Spinal cord (tissue), 10 donors: ENCODE measurements around the gene ZNF823. TPM values are rescaled to one million over a fixed set of nuclear protein-coding genes. Genes with fewer than 3 reads are reported as not detected.

ENCODE experiments used
- DNase-seq, 6 donors: peaks; one replicate each; pipeline versions ENCODE4 v3.0.0 to v3.0.0-alpha.2; 2013 to 2015; ENCODE audit warnings: low spot score in 6 of 6, low read depth in 4 of 6
- H3K27ac ChIP-seq: one replicate; pipeline ENCODE4 v1.5.1; 2013; ENCODE audit warnings: low read depth, low read length, control low read depth
- H3K27me3 ChIP-seq: one replicate; pipeline ENCODE4 v1.6.1; 2013; ENCODE audit warnings: low read length; ENCODE audit not compliant: control insufficient read depth, insufficient read depth
- H3K36me3 ChIP-seq: one replicate; pipeline ENCODE4 v1.6.1; 2013; ENCODE audit warnings: low read length; ENCODE audit not compliant: control insufficient read depth, insufficient read depth
- H3K4me1 ChIP-seq: one replicate; pipeline ENCODE4 v1.6.1; 2013; ENCODE audit warnings: low read length; ENCODE audit not compliant: control insufficient read depth, insufficient read depth
- H3K4me3 ChIP-seq: one replicate; pipeline ENCODE4 v1.5.1; 2013; ENCODE audit warnings: low read depth, low read length, control low read depth
- H3K9me3 ChIP-seq: one replicate; pipeline ENCODE4 v1.6.1; 2013; ENCODE audit warnings: low read length; ENCODE audit not compliant: control insufficient read depth, insufficient read depth
- WGBS: methylation state at CpG from one replicate; pipeline ENCODE4 v1.1.5; 2013; ENCODE audit warnings: missing lambda C conversion rate; ENCODE audit not compliant: insufficient coverage; 5-methylcytosine and 5-hydroxymethylcytosine counted together
- polyA plus RNA-seq, 2 donors: library from polyadenylated mRNA; unstranded; fragments of 120-200 nt; gene quantifications; one replicate each; pipeline ENCODE4 v1.2.1, GENCODE V29; 2013; ENCODE audit not compliant: insufficient read length in 2 of 2
- total RNA-seq, 2 donors: library from RNA; depleted of rRNA in 1 of 2; stranded (reverse); fragments of 120-200 nt in 1 of 2; fragments of >200 nt in 1 of 2; gene quantifications; one replicate each; pipeline versions ENCODE4 v1.2.3 to v1.2.4, GENCODE V29; 2013 to 2014
- donor health status: healthy.

ZNF823 gene
- total and polyA plus RNA-seq, 4 donors, result 4.8 to 26.1 (median 10.7) TPM

GRCh38 chr19:11747277-11747676, 8.5 kb upstream of the ZNF823 start:
- H3K4me1 ChIP-seq, result no peaks in the 10 kb centered on the region
- H3K9me3 ChIP-seq, result peaks cover 4% of the 10 kb centered on the region
- no peak overlapping the region for H3K27ac ChIP-seq
- H3K36me3 ChIP-seq, result no peaks in the 10 kb centered on the region
- DNase-seq, result no peak
- H3K27me3 ChIP-seq, result no peaks in the 10 kb centered on the region
- WGBS, result no CpG with 5 or more reads among the region's 1 CpG
- H3K4me3 ChIP-seq, result no peak overlapping the region

GRCh38 chr19:11745869-11746268, 7.1 kb upstream of the ZNF823 start:
- DNase-seq, result no peak
- Histone ChIP-seq H3K27me3 (no peaks in the 10 kb centered on the region), H3K27ac (no peak overlapping the region), H3K36me3 (no peaks in the 10 kb centered on the region), H3K4me1 (no peaks in the 10 kb centered on the region), H3K9me3 (peaks cover 4% of the 10 kb centered on the region), H3K4me3 (no peak overlapping the region)

GRCh38 chr19:11737964-11738745, 591 bp downstream of the ZNF823 start:
- DNase-seq, result peak in 4 of 6 donors; percentile 2 to 52 (median 15)
- peak overlapping the region; percentile 95 for H3K27ac ChIP-seq
- H3K27me3 ChIP-seq, result no peaks in the 10 kb centered on the region
- peak overlapping the region; percentile 84 for H3K4me3 ChIP-seq
- H3K36me3 ChIP-seq, result no peaks in the 10 kb centered on the region
- H3K4me1 ChIP-seq, result peaks cover 21% of the 10 kb centered on the region
- WGBS, result 0% methylated on average over 52 of the region's 52 CpGs
- H3K9me3 ChIP-seq, result no peaks in the 10 kb centered on the region

GRCh38 chr19:11736696-11737095, 2.0 kb downstream of the ZNF823 start:
- DNase-seq, result peak in 2 of 6 donors; percentile 4 to 19
- peaks cover 21% of the 10 kb centered on the region for H3K4me1 ChIP-seq

GRCh38 chr19:11735375-11735774, 3.4 kb downstream of the ZNF823 start:
- no peak for DNase-seq
- Histone ChIP-seq H3K27ac (no peak overlapping the region), H3K4me1 (peaks cover 21% of the 10 kb centered on the region), H3K4me3 (no peak overlapping the region), H3K27me3 (no peaks in the 10 kb centered on the region), H3K36me3 (peaks cover 4% of the 10 kb centered on the region), H3K9me3 (no peaks in the 10 kb centered on the region)
- WGBS, result no CpG with 5 or more reads among the region's 1 CpG

More at GRCh38 chr19:11736696-11737095, 2.0 kb downstream of the ZNF823 start:
- Histone ChIP-seq H3K27me3 (no peaks in the 10 kb centered on the region), H3K27ac (no peak overlapping the region), H3K9me3 (no peaks in the 10 kb centered on the region), H3K36me3 (no peaks in the 10 kb centered on the region), H3K4me3 (no peak overlapping the region)
- 0% methylated on average over 1 of the region's 2 CpGs for WGBS

- H3K9me3 ChIP-seq, result no peaks in the 10 kb centered on the region
- 100% methylated on average over 2 of the region's 4 CpGs for WGBS
- no peak for DNase-seq
- no peaks in the 10 kb centered on the region for H3K4me1 ChIP-seq
- H3K4me3 ChIP-seq, result no peak overlapping the region
- H3K36me3 ChIP-seq, result peaks cover 4% of the 10 kb centered on the region
- no peaks in the 10 kb centered on the region for H3K27me3 ChIP-seq
- H3K27ac ChIP-seq, result no peak overlapping the region
Measured at GRCh38 chr19:11729586-11729985, 9.2 kb downstream of the ZNF823 start.

- Histone ChIP-seq H3K4me3 (no peak overlapping the region), H3K9me3 (peaks cover 12% of the 10 kb centered on the region), H3K27ac (no peak overlapping the region), H3K36me3 (peaks cover 9% of the 10 kb centered on the region), H3K4me1 (no peaks in the 10 kb centered on the region), H3K27me3 (no peaks in the 10 kb centered on the region)
- no peak for DNase-seq
- 100% methylated on average over 4 of the region's 10 CpGs for WGBS
Measured at GRCh38 chr19:11722414-11722813, 16.3 kb downstream of the ZNF823 start.

GRCh38 chr19:11721681-11722080, 17.1 kb downstream of the ZNF823 start:
- WGBS, result no CpG with 5 or more reads among the region's 5 CpGs
- H3K36me3 ChIP-seq, result peaks cover 9% of the 10 kb centered on the region
- H3K27ac ChIP-seq, result no peak overlapping the region
- no peaks in the 10 kb centered on the region for H3K27me3 ChIP-seq
- no peak for DNase-seq
- peaks cover 12% of the 10 kb centered on the region for H3K9me3 ChIP-seq
- H3K4me3 ChIP-seq, result no peak overlapping the region
- no peaks in the 10 kb centered on the region for H3K4me1 ChIP-seq

- no peak for DNase-seq
- Histone ChIP-seq H3K27me3 (no peaks in the 10 kb centered on the region), H3K4me1 (no peaks in the 10 kb centered on the region), H3K9me3 (no peaks in the 10 kb centered on the region), H3K27ac (no peak overlapping the region), H3K4me3 (no peak overlapping the region), H3K36me3 (no peaks in the 10 kb centered on the region)
- WGBS, result 74% methylated on average over 4 of the region's 10 CpGs
Measured at GRCh38 chr19:11710313-11710712, 28.4 kb downstream of the ZNF823 start.

- no peak for DNase-seq
- H3K4me1 ChIP-seq, result peaks cover 4% of the 10 kb centered on the region
- no peaks in the 10 kb centered on the region for H3K36me3 ChIP-seq
- H3K27me3 ChIP-seq, result no peaks in the 10 kb centered on the region
- H3K4me3 ChIP-seq, result no peak overlapping the region
- 66% methylated on average over 2 of the region's 3 CpGs for WGBS
- no peaks in the 10 kb centered on the region for H3K9me3 ChIP-seq
- no peak overlapping the region for H3K27ac ChIP-seq
Measured at GRCh38 chr19:11708457-11708856, 30.3 kb downstream of the ZNF823 start.
